IMR-90 (cell line): Measurements from ENCODE around the gene TOMM20. TPM values are rescaled to one million over a fixed set of nuclear protein-coding genes. Genes with fewer than 3 reads are reported as not detected.

Experiments
- ATAC-seq: fragments of 200-7000 bp; cut with Tn5 transposase; 2 replicates; pipeline ENCODE4 v1.9.1; 2020; ENCODE audit warnings: low read depth, mild to moderate bottlenecking, moderate library complexity
- BruUV-seq: library from RNA; stranded (reverse); fragments of 400-500 nt; replicated peaks from 2 replicates; lab custom pipeline; 2021; lab: Mats Ljungman, UMichigan
- CTCF ChIA-PET: fragments of 300-600 bp; formaldehyde crosslinking; extraction: SDS; loops from one replicate; lab custom pipeline; 2021; ENCODE audit warnings: antibody characterized with exemption; lab: Yijun Ruan, JAX
- POLR2A ChIA-PET: fragments of 300-600 bp; sonication (Branson Sonifier 250); formaldehyde crosslinking; loops from one replicate; lab custom pipeline; 2022; ENCODE audit warnings: antibody characterized with exemption; ENCODE audit not compliant: unreplicated experiment; lab: Charles Lee
- DNase-seq: peaks from one replicate; pipeline ENCODE4 v3.0.0; 2013
- H2AFZ ChIP-seq: replicated peaks from 2 replicates; pipeline ENCODE3; 2013; ENCODE audit warnings: low read length, mild to moderate bottlenecking; ENCODE audit not compliant: poor library complexity
- H2AK5ac ChIP-seq: 2 replicates; pipeline ENCODE4 v1.6.1; 2013; ENCODE audit warnings: low read depth, low read length, inconsistent platforms
- H2AK9ac ChIP-seq: replicated peaks from 2 replicates; pipeline ENCODE3; 2013; ENCODE audit warnings: mild to moderate bottlenecking, low read depth, low read length, moderate library complexity; ENCODE audit not compliant: poor library complexity
- H2BK120ac ChIP-seq: 2 replicates; pipeline ENCODE4 v1.6.1; 2013; ENCODE audit warnings: low read depth, low read length, inconsistent platforms
- H2BK15ac ChIP-seq: 3 replicates; pipeline ENCODE4 v1.6.1; 2013; ENCODE audit warnings: low read depth, low read length, inconsistent platforms
- H2BK20ac ChIP-seq: 2 replicates; pipeline ENCODE4 v1.6.1; 2013; ENCODE audit warnings: low read depth, mild to moderate bottlenecking, inconsistent platforms, low read length, moderate library complexity
- H2BK5ac ChIP-seq: 2 replicates; pipeline ENCODE4 v1.6.1; 2013; ENCODE audit warnings: mild to moderate bottlenecking, low read depth, low read length, inconsistent platforms; ENCODE audit not compliant: poor library complexity, severe bottlenecking
- H3K14ac ChIP-seq: replicated peaks from 2 replicates; pipeline ENCODE4 v1.6.1; 2013; ENCODE audit warnings: low read depth, low read length, inconsistent platforms
- H3K18ac ChIP-seq: 2 replicates; pipeline ENCODE4 v1.6.1; 2013; ENCODE audit warnings: low read depth, low read length, control low read depth
- H3K23ac ChIP-seq: 2 replicates; pipeline ENCODE4 v1.6.1; 2013; ENCODE audit warnings: low read depth, low read length, inconsistent platforms
- H3K27ac ChIP-seq: 2 replicates; pipeline ENCODE4 v1.5.1; 2013; ENCODE audit warnings: mild to moderate bottlenecking, control low read depth, low read length; ENCODE audit not compliant: insufficient read depth
- H3K27me3 ChIP-seq: 2 replicates; pipeline ENCODE4 v1.6.1; 2013; ENCODE audit warnings: low read length; ENCODE audit not compliant: control insufficient read depth, insufficient read depth
- H3K36me3 ChIP-seq: 2 replicates; pipeline ENCODE4 v1.6.1; 2013; ENCODE audit warnings: low read length, mixed read lengths; ENCODE audit not compliant: control insufficient read depth, insufficient read depth
- H3K4ac ChIP-seq: 2 replicates; pipeline ENCODE4 v1.6.1; 2013; ENCODE audit warnings: low read depth, low read length, inconsistent platforms
- H3K4me1 ChIP-seq: 2 replicates; pipeline ENCODE4 v1.6.1; 2013; ENCODE audit warnings: low read length, mixed read lengths; ENCODE audit not compliant: control insufficient read depth, insufficient read depth
- H3K4me2 ChIP-seq: 2 replicates; pipeline ENCODE4 v1.6.1; 2013; ENCODE audit warnings: low read depth, mild to moderate bottlenecking, control low read depth, low read length, moderate library complexity
- H3K4me3 ChIP-seq: 2 replicates; pipeline ENCODE4 v1.5.1; 2013; ENCODE audit warnings: low read depth, mild to moderate bottlenecking, control low read depth, low read length, moderate library complexity; ENCODE audit not compliant: insufficient read depth
- H3K56ac ChIP-seq: 2 replicates; pipeline ENCODE4 v1.6.1; 2013; ENCODE audit warnings: low read length, inconsistent platforms; ENCODE audit not compliant: insufficient read depth; ENCODE audit errors: extremely low read depth
- H3K79me1 ChIP-seq, 2 experiments: 2 replicates each; pipeline ENCODE4 v1.6.1; 2013; ENCODE audit warnings: low read length in 2 of 2, inconsistent platforms in 1 of 2, low read depth in 1 of 2
- H3K9ac ChIP-seq: 2 replicates; pipeline ENCODE4 v1.6.1; 2013; ENCODE audit warnings: low read depth, low read length, control low read depth
- H3K9me1 ChIP-seq: 2 replicates; pipeline ENCODE4 v1.6.1; 2013; ENCODE audit warnings: low read length, inconsistent platforms; ENCODE audit not compliant: insufficient read depth
- H3K9me3 ChIP-seq: 2 replicates; pipeline ENCODE4 v1.6.1; 2013; ENCODE audit warnings: low read length; ENCODE audit not compliant: control insufficient read depth, insufficient read depth
- H4K20me1 ChIP-seq: 2 replicates; pipeline ENCODE4 v1.6.1; 2013; ENCODE audit warnings: low read length, inconsistent platforms; ENCODE audit not compliant: insufficient read depth
- H4K5ac ChIP-seq: 2 replicates; pipeline ENCODE4 v1.6.1; 2013; ENCODE audit warnings: mild to moderate bottlenecking, low read depth, low read length, control low read depth
- H4K8ac ChIP-seq, 2 experiments: 2 replicates each; pipeline ENCODE4 v1.6.1; 2013; ENCODE audit warnings: low read depth in 2 of 2, low read length in 2 of 2, control low read depth in 1 of 2, inconsistent platforms in 1 of 2
- H4K91ac ChIP-seq: 2 replicates; pipeline ENCODE4 v1.6.1; 2013; ENCODE audit warnings: low read depth, low read length, inconsistent platforms; ENCODE audit not compliant: insufficient read depth
- BHLHE40 ChIP-seq: fragments of 150-350 bp; IDR thresholded peaks from 2 replicates; pipeline ENCODE4 v1.6.1; 2016; ENCODE audit warnings: mild to moderate bottlenecking, low read depth, low read length
- ELK1 ChIP-seq: fragments of 150-350 bp; IDR thresholded peaks from 2 replicates; pipeline ENCODE4 v1.6.1; 2016; ENCODE audit warnings: low read depth, mild to moderate bottlenecking, low read length, moderate library complexity, borderline replicate concordance
- NFE2L2 ChIP-seq: fragments of 150-350 bp; IDR thresholded peaks from 2 replicates; pipeline ENCODE4 v1.6.1; 2016; ENCODE audit warnings: low read depth, mild to moderate bottlenecking, low read length
- USF2 ChIP-seq: fragments of 150-350 bp; IDR thresholded peaks from 2 replicates; pipeline ENCODE4 v1.6.1; 2017; ENCODE audit warnings: mild to moderate bottlenecking, antibody characterized with exemption, low read length, low read depth
- WGBS, 2 experiments: methylation state at CpG; one replicate each; pipeline versions ENCODE4 v1.1.5 to v1.1.7; 2013; ENCODE audit warnings: missing lambda C conversion rate in 2 of 2; ENCODE audit not compliant: insufficient read length in 1 of 2; ENCODE audit errors: extremely low coverage in 2 of 2; 5-methylcytosine and 5-hydroxymethylcytosine counted together
- dilution Hi-C: fragments of 300-500 bp; cut with HindIII; formaldehyde crosslinking; loops from one replicate; pipeline ENCODE4 v1.14.3; 2018; ENCODE audit warnings: low sequenced_read_pairs; ENCODE audit not compliant: unreplicated experiment
- in situ Hi-C: fragments of 300-500 bp; cut with MboI; formaldehyde crosslinking; loops from 3 replicates; pipeline ENCODE4 v1.14.3; 2019; ENCODE audit warnings: low sequenced_read_pairs, inconsistent platforms, mixed read lengths
- intact Hi-C: fragments of 100-400 bp; cut with micrococcal nuclease; formaldehyde crosslinking; loops from 2 replicates; pipeline ENCODE4 v1.10.0; 2022
- polyA plus RNA-seq, 3 experiments: library from polyadenylated mRNA; depleted of rRNA; stranded (reverse); fragments of >200 nt; gene quantifications; 2 replicates each; pipeline ENCODE4 v1.2.3, GENCODE V29; 2012; ENCODE audit warnings: low replicate concordance in 1 of 3
- total RNA-seq: library from RNA; depleted of rRNA; stranded (reverse); fragments of >200 nt; gene quantifications from 2 replicates; pipeline ENCODE4 v1.2.3, GENCODE V29; 2012

Gene TOMM20
- total and polyA plus RNA-seq, 2 of the 4 experiments (the other 2 are of a cell fraction) = 75.3 to 84.4 TPM

DNA sequence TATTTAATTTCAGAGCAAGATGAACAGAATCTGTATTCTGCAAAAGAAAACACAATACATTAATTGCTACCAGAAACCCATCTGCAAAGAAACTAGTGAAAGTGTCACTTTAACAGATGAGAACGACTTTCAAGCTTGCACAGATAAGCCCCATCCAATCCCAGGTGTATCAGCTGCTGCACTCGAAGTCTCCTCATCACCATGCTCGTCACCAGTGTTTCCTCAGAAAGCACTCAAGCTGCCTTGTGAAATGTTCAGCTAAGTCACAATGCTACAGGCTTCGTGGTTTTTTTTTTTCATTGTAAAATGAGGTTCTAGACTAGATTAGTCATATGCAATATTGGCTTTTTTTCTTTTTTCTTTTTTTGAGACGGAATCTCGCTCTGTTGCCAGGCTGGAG, 3.3 kb upstream of the TOMM20 start:
- peaks cover 9 to 13% of the 10 kb centered on the region in 2 experiments for H3K79me1 ChIP-seq
- TF ChIP-seq NFE2L2 (no peak), USF2 (no peak), BHLHE40 (no peak), ELK1 (no peak)
- in situ Hi-C loops (no loop called here), dilution Hi-C loops (no loop called here), intact Hi-C loops (no loop called here)
- no peak overlapping the region for H3K18ac ChIP-seq
- H3K27ac ChIP-seq = no peak overlapping the region
- H3K23ac ChIP-seq = no peak overlapping the region
- H2BK20ac ChIP-seq = no peak overlapping the region
- no peak overlapping the region for H2BK15ac ChIP-seq
- H4K20me1 ChIP-seq = peaks cover 12% of the 10 kb centered on the region
- no peaks in the 10 kb centered on the region for H3K9me3 ChIP-seq
- no TSS peak for BruUV-seq
- H3K27me3 ChIP-seq = no peaks in the 10 kb centered on the region
- POLR2A ChIA-PET = no interaction called here
- ATAC-seq (no peak), DNase-seq (no peak)
- no peak overlapping the region for H3K9ac ChIP-seq
- no peak overlapping the region for H4K91ac ChIP-seq
- H2AK5ac ChIP-seq = no peak overlapping the region
- H3K56ac ChIP-seq = no peak overlapping the region
- no peak overlapping the region for H3K4me3 ChIP-seq
- H3K4me2 ChIP-seq = no peak overlapping the region
- H3K14ac ChIP-seq = no peak overlapping the region
- H2BK5ac ChIP-seq = no peak overlapping the region
- H2AFZ ChIP-seq = no peak overlapping the region
- H3K4me1 ChIP-seq = 0 out of 2 replicates have a peak, but pooled peaks cover 1% of the 10 kb centered on the region
- no peak overlapping the region for H2AK9ac ChIP-seq
- no peak overlapping the region for H3K4ac ChIP-seq
- H2BK120ac ChIP-seq = no peak overlapping the region
- no peak overlapping the region for H4K8ac ChIP-seq
- CTCF ChIA-PET = no interaction called here
- H3K9me1 ChIP-seq = no peaks in the 10 kb centered on the region; the same call in 1 of the 2 replicates
- H4K5ac ChIP-seq = no peak overlapping the region
- WGBS, 2 experiments = 60% methylated on average over 2 of the region's 6 CpGs; no CpG with 5 or more reads in 1 of the 2 experiments
- H3K36me3 ChIP-seq = peaks cover 23% of the 10 kb centered on the region
